Mesothelial cell of epicardium (in vitro differentiated cells): ENCODE measurements around the gene CNTROB. TPM values are rescaled to one million over a fixed set of nuclear protein-coding genes. Genes with fewer than 3 reads are reported as not detected.

Experiments
- DNase-seq, 2 experiments: peaks; one replicate each; pipeline ENCODE4 v3.0.0; 2021; ENCODE audit warnings: low spot score in 2 of 2; ENCODE audit not compliant: unreplicated experiment in 2 of 2
- H3K27ac Mint-ChIP-seq: 2 replicates; pipeline ENCODE4 v1.8.0; 2021; ENCODE audit warnings: mixed read lengths
- H3K27me3 Mint-ChIP-seq: 2 replicates; pipeline ENCODE4 v1.8.0; 2021; ENCODE audit warnings: low read depth, mixed read lengths
- H3K36me3 Mint-ChIP-seq: 2 replicates; pipeline ENCODE4 v1.8.0; 2021; ENCODE audit warnings: mixed read lengths
- H3K4me1 Mint-ChIP-seq: 2 replicates; pipeline ENCODE4 v1.8.0; 2021; ENCODE audit warnings: mixed read lengths
- H3K4me3 Mint-ChIP-seq: 2 replicates; pipeline ENCODE4 v1.8.0; 2021; ENCODE audit warnings: mild to moderate bottlenecking, moderate library complexity, mixed read lengths
- H3K9me3 Mint-ChIP-seq: 2 replicates; pipeline ENCODE4 v1.8.0; 2021; ENCODE audit warnings: mixed read lengths
- CTCF ChIP-seq: fragments of 200-600 bp; sonication (generic); IDR thresholded peaks from one replicate; pipeline ENCODE4 v1.5.0; 2021; ENCODE audit warnings: antibody characterized with exemption; ENCODE audit not compliant: unreplicated experiment
- total RNA-seq: library from RNA; stranded (reverse); gene quantifications from 3 replicates; pipeline ENCODE4 v1.2.1, GENCODE V29; 2021

Gene CNTROB
- total RNA-seq, 1 donor from 2014 or later: 51.5 TPM

DNA sequence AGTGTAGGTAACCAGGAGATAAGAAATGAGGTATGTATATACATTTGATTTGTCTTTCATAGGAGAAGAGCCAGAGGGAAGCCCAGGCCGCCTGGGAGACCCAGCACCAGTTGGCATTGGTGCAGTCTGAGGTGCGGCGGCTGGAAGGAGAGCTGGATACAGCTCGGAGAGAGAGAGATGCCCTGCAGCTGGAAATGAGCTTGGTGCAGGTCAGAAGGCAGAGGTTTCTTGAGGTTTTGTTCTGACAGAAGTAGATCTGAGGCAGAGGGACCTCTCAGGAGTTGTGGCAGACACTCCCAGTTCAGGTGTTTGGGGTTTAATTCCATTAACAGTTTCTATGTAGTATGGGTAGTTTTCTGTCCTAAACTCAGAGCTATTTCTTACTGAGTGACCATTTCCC is 8.0 kb downstream of the CNTROB start:
- no peak for DNase-seq
- Mint-ChIP-seq H3K27me3 (no peaks in the 10 kb centered on the region), H3K9me3 (no peaks in the 10 kb centered on the region), H3K4me1 (peaks cover 4% of the 10 kb centered on the region), H3K4me3 (no peak overlapping the region), H3K27ac (no peak overlapping the region), H3K36me3 (peaks cover 54% of the 10 kb centered on the region)
- no peak for TF ChIP-seq CTCF

DNA sequence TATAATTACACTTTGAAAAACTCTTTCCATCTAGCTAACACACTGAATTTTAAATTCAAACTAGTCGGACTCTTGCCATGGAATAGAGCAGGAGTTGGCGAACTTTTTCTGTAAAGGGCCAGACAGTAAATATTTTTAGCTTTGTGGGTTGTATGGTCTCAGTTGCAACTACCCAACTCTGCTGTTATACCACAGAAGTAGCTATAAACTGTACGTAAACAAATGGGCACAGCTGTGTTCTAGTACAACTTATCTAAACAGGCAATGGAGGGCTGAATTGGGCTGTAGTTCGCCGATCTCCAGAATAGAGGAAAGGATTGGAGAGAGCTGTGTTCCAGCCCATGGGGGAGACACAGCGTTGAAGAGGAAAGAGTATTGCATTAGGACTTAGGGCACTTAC is 8.7 kb downstream of the CNTROB start:
- H3K27me3 Mint-ChIP-seq: no peaks in the 10 kb centered on the region
- H3K36me3 Mint-ChIP-seq: peaks cover 54% of the 10 kb centered on the region

DNA sequence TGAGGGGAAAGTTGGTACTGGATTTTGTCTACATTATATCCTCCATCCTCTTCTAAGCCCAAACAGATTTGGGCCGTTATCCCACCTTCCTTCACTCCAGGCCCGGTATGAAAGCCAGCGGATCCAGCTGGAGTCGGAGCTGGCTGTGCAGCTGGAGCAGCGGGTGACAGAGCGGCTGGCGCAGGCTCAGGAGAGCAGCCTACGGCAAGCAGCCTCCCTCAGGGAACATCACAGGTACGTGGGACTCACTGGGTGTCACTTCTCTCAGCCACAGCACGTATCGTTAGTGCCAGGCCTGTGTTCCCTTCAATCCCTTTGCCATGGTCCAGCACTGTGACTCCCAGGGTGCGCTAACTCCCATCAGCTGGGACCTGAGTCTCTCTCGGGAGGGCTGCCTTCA is 11.3 kb downstream of the CNTROB start:
- Mint-ChIP-seq H3K27ac (no peak overlapping the region), H3K27me3 (no peaks in the 10 kb centered on the region), H3K4me1 (no peaks in the 10 kb centered on the region), H3K9me3 (no peaks in the 10 kb centered on the region), H3K4me3 (no peak overlapping the region), H3K36me3 (peaks cover 58% of the 10 kb centered on the region)
- no peak for DNase-seq
- TF ChIP-seq CTCF: no peak

More for the DNA sequence above, 8.7 kb downstream of the CNTROB start:
- no peak for DNase-seq
- Mint-ChIP-seq H3K9me3 (no peaks in the 10 kb centered on the region), H3K4me3 (no peak overlapping the region), H3K27ac (no peak overlapping the region), H3K4me1 (no peaks in the 10 kb centered on the region)
- no peak for TF ChIP-seq CTCF

GRCh38 chr17:7944326-7944725 is 12.3 kb downstream of the CNTROB start:
- Mint-ChIP-seq H3K27ac (no peak overlapping the region), H3K9me3 (no peaks in the 10 kb centered on the region), H3K4me3 (no peak overlapping the region), H3K36me3 (peaks cover 59% of the 10 kb centered on the region), H3K4me1 (no peaks in the 10 kb centered on the region), H3K27me3 (no peaks in the 10 kb centered on the region)
- no peak for TF ChIP-seq CTCF
- DNase-seq: no peak

DNA sequence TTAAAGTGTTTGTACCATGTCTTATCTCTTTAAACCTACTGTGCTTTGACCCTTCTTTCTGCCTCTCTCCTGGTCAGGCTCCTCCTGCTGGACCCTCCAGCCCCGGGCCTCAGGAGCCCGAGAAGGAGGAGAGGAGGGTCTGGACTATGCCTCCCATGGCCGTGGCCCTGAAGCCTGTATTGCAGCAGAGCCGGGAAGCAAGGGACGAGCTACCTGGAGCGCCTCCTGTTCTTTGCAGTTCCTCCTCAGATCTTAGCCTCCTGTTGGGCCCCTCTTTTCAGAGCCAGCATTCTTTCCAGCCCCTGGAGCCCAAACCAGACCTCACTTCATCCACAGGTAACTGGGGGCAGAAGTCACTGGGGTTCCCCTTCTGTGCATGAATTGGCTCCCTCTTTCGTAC is 13.6 kb downstream of the CNTROB start:
- TF ChIP-seq CTCF: no peak
- no peak for DNase-seq
- Mint-ChIP-seq H3K27me3 (no peaks in the 10 kb centered on the region), H3K36me3 (peaks cover 58% of the 10 kb centered on the region), H3K4me1 (no peaks in the 10 kb centered on the region), H3K4me3 (no peak overlapping the region), H3K9me3 (no peaks in the 10 kb centered on the region), H3K27ac (no peak overlapping the region)

- H3K36me3 Mint-ChIP-seq: peaks cover 52% of the 10 kb centered on the region
- no peak for TF ChIP-seq CTCF
- H3K9me3 Mint-ChIP-seq: no peaks in the 10 kb centered on the region
- no peak overlapping the region for H3K4me3 Mint-ChIP-seq
- H3K27ac Mint-ChIP-seq: no peak overlapping the region
- no peaks in the 10 kb centered on the region for H3K27me3 Mint-ChIP-seq
- no peaks in the 10 kb centered on the region for H3K4me1 Mint-ChIP-seq
- no peak for DNase-seq
Measured at GRCh38 chr17:7946441-7946840, 14.4 kb downstream of the CNTROB start.
